Renal cortex interstitium (tissue), 11 donors: ENCODE measurements around the gene SCFD2. TPM values are rescaled to one million over a fixed set of nuclear protein-coding genes. Genes with fewer than 3 reads are reported as not detected.

Source experiments
- DNase-seq, 11 donors: peaks; one replicate each; pipeline ENCODE4 v3.0.0-alpha.2; 2013; ENCODE audit warnings: low read depth in 9 of 11, low spot score in 4 of 11; ENCODE audit errors: extremely low read depth in 1 of 11
- polyA plus RNA-seq, 3 donors: library from polyadenylated mRNA; unstranded; fragments of 120-200 nt; gene quantifications; one replicate each; pipeline ENCODE4 v1.2.1, GENCODE V29; 2013; ENCODE audit not compliant: insufficient read length in 3 of 3

Gene SCFD2
- polyA plus RNA-seq, 3 donors, result 12.0 to 13.7 (median 13.5) TPM

DNA sequence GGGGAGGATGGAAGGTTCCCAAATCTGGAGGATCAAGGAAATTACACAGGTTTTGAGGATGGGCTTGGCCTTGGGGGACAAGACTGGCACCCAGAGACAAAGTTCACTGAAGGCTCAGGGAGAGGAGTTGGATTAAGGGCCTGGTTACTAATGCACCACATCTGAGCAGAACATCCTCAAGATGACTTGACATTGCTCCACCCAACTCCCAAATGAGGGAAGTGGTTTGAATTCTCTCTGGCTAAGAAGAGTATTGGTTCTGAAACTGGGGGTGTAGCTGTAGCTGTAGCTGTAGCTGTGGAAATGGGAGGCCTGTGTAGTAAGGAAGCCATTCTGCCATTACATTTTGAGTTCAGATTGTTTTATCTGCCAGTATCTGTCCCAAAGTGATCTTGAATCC, 374.4 kb downstream of the SCFD2 start:
- no peak for DNase-seq

GRCh38 chr4:52990706-52991105, 375.2 kb downstream of the SCFD2 start:
- DNase-seq, result no peak

- DNase-seq, result no peak
Measured at GRCh38 chr4:52989865-52990264, 376.0 kb downstream of the SCFD2 start.

DNA sequence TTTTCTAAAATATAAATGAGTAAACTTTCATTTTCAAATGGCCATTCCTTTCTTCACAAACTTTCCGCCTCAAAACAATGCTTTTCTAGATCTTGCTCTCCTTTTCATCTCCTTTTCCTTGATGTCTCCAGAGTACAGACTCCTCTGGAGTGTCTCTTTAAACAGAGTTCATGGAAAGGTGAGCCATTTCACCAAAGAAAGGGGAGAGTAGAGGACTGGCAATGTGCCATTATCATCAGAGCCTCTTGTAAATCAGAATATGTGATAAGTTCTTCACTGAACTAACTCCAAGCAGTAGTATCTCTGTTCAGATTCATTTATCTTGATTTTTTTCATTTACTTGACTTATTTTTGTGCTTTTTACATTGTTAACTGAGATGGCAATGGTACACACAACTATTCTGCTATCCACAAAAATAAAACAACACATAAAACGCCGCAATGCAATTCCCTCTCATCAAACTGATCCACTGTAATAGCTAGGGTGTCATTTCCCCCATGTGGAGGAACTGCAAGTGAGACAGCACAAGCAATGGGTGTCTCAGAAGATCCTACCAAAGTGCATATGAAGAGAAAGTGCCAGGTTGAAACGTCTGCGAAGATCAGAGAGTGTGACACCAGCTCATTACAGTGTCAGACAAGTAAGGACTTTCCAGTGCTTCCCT, 378.3 kb downstream of the SCFD2 start:
- DNase-seq, result no peak

GRCh38 chr4:52984462-52984881, 381.4 kb downstream of the SCFD2 start:
- DNase-seq, result no peak

DNA sequence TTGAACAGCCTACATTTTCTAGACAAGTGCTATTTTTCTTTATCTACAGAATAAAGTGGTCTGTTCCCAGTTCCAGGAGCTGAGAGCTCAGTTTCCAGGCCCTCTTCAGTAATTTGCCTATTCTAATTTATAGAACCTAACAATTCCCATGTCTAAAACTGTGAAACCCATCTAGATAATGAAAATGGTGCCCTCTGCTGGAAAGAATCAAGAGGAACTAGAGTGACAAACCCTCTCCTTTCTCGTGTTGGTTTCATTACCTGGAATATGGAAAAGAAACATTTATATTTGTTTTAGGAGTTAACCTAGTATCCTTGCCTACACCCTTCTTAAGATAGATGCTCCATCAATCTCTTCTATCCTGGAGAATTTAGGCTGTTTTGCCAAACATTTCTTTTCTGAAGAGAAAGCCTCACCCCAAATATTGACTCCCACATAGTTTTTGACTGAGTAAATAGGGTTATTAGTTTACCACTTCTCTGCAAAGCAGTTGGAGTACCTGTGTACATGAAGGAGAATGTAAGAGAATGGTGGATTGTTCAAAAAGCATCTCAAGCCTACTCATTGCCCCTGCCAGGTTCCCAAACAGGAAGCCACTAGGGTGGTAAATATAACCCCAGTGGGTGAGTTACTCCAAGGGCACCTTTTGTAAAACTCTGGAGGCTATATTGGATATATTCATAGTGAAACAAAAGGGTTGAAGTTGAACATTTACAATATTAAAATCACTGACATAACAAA, 382.1 kb downstream of the SCFD2 start:
- peak in 4 of 11 donors; percentile 38 to 70 (median 52) for DNase-seq

- DNase-seq, result no peak
Measured at GRCh38 chr4:52982946-52983340, 382.9 kb downstream of the SCFD2 start.

DNA sequence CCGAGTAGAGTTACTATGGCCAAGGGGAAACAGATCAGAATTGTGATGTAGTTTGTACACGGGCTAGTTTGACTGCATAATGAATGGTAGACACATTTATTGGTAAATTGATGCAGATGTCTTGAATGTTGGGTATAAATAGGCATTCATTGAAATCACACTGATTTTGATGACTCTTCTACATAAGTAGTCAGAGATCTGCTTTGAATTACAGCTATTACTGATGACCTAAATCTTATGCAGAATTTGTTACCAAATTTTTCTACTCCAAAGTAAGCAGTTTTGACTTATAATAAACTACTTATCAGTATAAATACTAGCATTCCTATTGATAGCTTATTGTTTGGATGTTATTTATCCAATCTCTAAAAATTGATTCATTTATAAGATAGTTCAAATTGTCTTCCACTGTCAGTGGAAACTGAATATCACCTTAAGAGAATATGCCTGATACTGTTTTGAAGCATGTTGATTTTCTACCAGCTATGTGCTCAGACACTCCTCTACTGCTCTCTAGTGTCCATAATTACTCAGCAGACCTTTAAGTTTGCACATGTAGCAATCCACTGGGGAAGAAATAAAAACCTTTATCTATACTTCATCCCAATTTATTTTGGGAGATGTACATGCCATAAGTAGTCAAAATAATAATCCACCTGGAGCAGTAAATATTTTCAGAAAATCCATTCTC, 383.5 kb downstream of the SCFD2 start:
- no peak for DNase-seq

DNA sequence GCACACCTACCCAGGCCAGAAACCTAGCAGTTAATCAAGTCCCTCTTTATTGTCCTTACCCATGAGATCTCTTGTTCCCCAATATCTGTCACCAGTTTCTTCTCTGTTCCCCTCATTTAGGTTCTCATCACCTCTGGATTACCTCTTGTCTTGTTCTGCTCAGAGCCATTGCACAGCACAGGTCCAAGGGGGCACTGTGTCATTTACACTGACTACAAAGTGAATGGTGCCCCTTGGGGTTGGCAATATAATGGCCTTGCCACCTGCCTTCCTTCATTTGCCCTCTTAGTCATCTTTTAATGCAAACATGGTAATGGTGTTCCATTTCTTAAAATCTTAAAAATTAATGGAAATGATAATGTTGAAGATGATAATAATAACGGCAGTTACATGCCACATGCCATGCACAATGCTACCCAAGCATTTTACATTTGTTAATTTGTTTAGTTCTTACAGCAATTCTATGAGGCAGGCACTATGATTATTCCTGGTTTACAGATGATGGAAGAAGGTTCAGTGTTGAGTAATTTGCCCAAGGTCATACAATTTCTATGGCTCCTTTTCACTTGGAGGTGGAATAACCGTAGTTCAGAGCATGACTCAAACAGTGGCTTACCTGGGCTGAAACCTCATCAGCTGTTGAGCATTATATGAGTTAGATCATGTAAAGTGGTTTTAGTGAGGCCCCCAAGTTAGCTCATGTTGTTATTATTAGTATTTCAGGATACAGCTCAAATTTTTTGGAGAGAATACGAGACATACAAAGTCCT, 385.9 kb downstream of the SCFD2 start:
- DNase-seq, result no peak

DNA sequence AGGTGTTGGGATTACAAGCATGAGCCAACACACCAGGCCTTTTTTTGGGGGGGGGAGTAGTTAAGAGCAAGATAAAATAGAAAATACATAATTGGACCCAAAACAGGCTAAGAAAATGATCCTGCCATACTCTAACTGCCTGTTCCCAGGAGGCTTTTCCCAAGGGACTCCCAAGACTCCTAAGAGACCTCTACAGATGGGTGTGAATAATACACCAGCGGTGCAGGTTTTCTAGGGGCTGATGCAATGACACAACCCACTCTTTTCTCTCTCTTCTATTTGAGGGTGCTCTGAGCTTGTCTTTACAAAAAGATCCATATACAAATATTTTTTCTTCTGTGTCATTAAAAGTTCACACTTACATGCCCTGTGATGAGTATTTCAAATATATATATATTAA, 386.8 kb downstream of the SCFD2 start:
- no peak for DNase-seq

- no peak for DNase-seq
Measured at GRCh38 chr4:52977252-52977651, 388.6 kb downstream of the SCFD2 start.

DNA sequence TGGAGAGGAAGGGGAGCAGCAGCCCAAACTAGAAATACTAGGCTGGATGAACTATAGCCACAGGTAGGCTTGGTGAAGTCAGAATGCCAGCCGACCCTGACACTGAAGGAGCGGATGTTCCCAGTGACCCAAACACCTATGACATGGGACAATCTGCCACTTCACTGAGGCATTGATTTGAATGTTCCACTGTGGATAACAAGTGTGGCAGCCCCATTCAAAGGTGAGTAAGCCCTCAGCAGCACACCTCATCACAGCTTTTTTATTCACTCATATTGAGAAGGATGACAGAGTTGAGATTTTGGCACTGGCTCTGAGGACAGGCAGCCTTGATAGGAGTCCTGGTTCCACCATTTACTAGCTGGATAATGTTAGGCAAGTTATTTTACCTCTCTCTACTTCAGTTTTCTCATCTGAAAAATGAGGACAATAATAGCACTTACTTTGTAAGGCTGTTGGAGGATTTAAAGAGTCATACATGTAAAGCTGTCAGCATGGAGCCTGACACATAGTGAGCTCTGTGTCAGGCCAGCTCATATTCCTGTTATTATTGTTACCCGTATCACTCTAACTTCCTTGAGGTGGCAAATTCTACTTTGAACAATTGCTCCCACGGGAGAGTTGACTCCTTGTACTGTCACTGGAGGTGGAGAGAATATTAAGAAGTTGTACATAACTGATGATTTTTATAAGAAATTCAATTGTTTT, 389.2 kb downstream of the SCFD2 start:
- DNase-seq, result no peak

GRCh38 chr4:52968691-52969090, 397.2 kb downstream of the SCFD2 start:
- DNase-seq, result no peak

- DNase-seq, result no peak
Measured at GRCh38 chr4:52968241-52968640, 397.6 kb downstream of the SCFD2 start.

- no peak for DNase-seq
Measured at GRCh38 chr4:52966781-52967180, 399.1 kb downstream of the SCFD2 start.

- no peak for DNase-seq
Measured at GRCh38 chr4:52966172-52966571, 399.7 kb downstream of the SCFD2 start.

DNA sequence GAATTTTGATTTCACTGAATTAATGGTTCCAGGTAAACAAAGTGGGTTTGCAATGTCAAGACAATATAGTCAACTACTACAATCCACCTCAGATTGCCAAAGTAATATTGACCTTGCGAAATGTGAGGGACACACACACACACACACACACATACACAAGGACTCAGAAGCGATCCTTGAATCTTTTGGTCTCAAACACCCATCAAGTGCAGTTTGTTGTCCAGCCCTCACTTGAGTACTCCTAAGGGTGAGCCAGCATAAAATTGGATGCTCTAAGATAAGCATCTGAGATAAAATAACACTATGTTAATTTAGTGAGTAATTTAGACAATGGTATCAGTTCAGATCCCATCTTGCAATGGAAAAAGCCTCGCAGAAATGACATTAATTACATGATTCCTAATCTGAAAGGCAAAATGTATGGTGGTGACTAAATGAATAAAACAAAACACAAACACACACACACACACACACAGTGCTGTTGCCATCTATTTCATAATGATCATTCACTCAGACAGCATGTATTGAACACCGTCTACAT, 401.2 kb downstream of the SCFD2 start:
- DNase-seq, result no peak

DNA sequence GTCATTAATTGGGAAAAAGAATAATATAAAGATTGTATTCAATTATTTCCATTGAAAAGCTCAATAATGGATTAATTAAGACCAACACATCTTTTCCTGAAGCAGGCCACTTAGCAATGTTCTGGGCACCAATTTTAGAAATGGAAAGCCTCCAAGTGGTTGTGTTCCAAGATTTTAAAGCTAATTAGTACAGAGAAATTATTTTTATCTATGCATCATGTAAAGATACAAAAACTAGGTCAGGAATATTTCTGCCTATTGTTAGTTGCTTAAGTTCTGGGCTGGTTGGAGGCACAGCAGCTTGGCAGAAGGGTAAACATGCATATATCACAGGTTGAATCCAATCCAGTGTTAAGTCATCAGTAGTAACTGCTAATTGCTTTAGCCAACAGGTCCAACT, 401.9 kb downstream of the SCFD2 start:
- no peak for DNase-seq

- no peak for DNase-seq
Measured at GRCh38 chr4:52962721-52963120, 403.1 kb downstream of the SCFD2 start.
